HG03064 (cell line): Measurements from ENCODE around the gene NDUFS3.

Source experiments
- ATAC-seq: cut with Tn5 transposase; IDR thresholded peaks from one replicate; pipeline ENCODE4 v1.9.1; 2021; ENCODE audit warnings: low read depth; ENCODE audit not compliant: unreplicated experiment

NDUFS3 gene

DNA sequence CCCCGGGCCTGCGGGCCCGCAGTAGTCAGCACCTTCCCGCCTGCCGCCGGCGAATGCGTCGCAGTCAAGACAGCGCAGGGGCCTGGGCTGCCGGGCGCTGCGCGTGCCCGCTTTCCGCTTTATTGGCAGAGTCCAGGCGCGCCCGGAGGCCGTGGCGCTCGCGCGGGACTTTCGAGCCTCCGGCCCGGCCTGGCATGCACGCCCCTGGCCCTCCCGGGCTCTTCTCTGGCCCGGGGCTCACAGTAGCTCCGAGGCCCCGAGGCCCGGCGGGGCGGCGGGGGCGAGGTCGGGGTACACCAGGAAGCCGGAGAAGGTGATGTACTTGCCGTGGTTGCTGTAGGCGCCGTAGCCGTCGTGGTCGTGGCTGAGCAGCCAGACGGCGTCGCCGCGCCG is 10.7 kb downstream of the NDUFS3 start:
- no peak for ATAC-seq

DNA sequence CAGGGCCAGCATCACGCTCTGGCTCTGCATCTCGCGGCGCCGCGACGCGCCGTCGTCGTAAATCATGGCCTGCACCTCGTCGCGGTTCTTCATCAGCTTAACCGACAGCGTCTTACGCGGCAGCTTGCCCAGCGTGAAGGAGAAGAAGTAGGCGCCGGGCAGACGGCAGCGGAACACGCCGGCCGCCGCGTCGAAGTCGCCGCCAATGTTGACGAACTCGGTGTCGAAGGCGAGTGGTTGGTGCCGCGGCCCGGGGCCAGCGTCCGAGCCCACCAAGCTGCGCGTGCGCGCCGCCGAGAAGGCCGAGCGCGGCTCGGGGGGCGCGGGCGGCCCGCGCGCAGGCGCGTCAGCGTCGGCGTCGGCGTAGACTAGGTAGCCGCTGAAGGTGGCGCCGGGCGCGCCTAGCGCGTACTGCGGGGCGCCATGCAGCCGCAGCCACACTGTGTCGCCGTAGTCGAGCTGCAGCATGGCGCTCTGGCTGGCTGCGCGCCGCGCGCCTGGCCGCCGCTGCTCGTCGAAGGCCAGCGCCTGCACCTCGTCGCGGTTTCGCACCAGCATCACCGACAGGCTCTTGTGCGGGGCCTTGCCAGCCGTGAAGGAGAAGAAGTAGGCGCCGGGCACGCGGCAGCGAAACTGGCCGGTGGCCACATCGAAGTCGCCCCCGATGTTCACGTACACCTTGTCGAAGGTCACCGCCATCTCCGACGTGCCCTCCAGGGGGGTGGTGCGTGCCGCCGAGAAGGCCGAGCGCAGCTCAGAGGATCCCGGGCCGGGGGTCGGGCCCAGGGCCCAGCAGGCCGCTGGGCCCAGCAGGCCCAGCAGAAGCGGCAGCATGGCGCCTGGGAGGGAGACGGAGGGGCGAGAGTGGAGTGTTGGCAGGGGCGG is 11.3 kb downstream of the NDUFS3 start:
- ATAC-seq, result no peak

DNA sequence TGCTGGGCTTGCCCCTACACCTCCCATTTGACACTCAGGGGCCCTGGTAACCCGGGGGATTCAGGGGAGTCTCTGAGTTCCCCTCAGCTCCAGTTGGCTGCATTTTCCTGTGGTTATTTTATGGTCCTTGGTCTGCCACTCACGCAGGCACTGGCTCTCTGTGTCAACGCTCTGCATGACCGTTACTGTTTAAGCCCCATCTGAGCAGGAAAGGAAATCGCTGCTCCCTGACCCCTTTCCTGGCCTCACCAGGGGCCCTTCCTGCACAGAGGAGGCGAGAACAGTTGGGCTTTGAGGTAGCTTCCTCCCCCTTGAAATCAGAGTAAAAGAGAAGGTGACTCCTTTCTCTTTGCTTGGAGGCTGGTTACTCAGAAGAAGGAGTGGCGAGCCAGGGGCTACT is 12.9 kb downstream of the NDUFS3 start:
- ATAC-seq, result no peak

DNA sequence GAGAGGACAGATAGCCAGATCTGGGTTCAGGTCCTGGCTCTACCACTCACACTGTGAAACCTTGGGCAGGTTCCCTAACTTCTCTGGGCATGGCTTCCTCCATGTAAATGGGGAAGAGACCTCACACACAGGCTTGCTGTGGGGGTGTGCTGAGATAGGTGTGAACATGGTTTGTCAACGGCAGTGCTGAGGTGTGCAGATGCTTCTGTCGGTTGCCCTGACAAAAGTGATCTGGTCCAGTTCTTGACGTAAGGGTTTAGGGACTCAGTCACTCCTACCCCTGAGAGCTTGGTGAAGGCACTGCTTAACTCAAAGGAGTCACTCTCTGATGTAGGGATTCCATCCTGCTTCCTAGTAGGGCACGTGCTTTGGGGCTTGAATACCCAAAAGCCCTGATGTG is 13.4 kb downstream of the NDUFS3 start:
- no peak for ATAC-seq

DNA sequence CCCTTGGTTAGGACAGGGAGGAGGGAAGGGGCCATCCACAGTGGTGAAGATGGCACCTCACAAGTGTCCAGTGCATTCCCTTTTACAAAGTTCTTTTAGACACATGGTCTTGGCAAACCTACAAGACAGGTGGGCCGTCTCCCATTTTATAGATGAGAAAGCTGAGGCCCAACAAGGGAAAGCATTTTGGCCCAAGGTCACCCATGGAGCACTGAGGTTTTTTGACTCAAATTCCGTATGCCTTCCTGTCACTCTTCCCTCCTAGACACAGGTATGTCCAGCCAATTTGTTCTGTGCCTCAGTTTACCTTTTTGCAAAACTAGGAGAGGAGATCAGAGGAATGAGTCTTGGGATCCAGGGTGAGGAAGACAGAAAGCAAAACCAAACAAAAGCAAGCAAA is 14.1 kb downstream of the NDUFS3 start:
- ATAC-seq, result no peak

DNA sequence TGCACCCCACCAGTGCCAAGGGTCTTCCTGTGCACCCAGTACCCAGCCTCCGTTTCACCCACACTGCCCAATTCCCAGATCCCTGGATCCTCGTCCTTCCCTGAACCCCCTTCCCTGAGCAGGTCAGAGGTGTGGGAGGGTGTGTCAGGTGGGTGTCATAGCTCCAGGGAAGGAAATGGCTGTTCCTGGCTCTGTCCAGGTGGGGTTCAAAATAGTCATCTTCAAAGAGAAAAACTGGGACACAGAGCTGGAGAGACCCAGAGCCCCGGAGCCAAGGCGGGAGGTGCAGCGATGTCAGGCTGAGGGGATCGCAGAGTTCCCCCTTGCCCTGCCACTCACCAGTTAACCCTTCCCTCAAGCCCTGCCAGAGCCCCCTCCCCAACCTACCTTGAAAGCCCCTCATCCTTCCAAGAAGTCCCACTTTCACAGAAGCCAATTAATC is 14.6 kb downstream of the NDUFS3 start:
- ATAC-seq, result no peak

DNA sequence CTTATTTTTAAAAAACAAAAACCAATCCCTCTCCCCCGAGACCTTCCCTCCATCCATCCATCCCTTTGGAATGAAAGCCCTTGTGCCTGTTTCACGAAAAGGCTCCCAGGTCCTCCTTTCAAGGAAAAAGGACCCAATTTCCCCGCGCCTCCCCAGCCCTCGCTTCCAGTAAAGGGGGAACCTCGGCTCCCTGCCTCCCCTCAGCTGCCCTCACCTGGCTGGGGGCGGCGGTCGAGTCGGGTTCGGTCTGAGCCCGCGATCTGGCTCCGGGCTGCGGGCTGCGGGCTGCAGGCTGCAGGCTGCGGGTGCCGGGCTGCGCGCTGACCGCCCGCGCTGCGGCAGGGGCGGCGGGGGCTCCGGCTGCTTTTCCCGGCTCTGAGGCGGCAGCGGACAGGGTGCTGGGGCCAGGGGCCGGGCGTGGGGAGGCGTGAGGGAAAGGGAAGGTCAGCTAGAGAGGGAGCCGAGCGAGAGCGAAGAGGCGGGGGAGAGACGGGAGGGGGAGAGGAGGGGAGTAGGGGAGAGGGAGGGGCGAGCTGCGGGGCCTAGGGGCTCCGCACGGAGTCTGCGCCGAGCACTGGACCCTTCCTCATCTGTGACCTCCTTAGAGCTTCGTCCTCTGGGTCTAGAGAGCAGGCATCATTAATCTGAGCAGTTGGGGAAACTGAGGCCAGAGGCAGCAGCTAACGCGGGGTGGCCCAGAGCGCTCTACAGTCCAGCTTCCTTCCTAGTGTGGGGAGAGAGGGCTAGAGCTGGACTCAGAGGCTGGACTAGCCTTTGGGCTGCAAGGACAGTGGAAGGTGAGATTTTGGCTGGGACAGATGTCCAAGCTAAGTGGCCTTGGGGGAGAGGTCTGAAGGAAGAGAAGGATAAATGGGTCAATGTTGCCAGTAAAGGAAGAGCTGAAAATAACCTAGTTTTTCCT is 15.3 kb downstream of the NDUFS3 start, which contains the start of gene C1QTNF4:
C1QTNF4 (minus strand) TSS at position 478 of the 922 bp plus-strand sequence. CDS start 3,601 bp downstream, outside the sequence.
- ATAC-seq, result no peak

DNA sequence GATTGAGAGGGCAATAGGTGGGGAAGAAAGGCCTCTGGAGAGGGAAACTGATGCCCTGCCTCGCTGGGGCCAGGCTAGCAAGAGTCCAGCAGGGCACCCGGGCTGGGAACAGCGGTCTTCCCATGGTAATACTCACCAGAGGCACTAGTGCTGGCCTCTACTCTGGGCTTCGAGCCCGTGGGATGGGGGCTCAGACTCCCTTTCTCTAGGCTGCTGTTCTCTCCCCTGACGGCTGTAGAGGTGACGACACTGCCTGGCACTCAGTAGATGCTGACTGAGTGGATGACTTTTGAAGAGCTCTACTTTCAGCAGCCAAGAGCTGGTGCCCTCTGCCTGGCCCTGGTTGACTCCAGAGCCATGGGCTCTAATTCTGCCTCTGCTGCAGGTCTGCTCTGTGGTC is 16.2 kb downstream of the NDUFS3 start:
- ATAC-seq, result no peak

DNA sequence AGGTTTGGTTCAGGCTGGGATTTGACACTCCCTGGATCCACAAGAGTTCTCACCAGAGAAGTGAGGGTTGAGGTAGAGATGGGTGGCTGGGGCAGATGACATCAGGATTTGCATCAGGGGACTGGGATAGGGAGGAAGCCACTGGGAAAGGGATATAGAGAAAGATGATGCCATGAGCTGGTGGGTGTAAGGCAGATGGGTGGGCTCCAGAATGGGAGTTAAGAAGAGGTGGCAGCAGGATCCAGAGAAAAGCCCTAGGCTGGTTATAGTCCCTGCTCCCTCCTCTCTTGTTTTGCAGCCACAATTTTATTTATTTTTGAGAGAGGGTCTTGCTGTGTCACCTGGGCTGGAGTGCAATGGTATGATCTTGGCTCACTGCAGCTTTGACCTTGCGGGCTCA is 17.1 kb downstream of the NDUFS3 start:
- no peak for ATAC-seq

DNA sequence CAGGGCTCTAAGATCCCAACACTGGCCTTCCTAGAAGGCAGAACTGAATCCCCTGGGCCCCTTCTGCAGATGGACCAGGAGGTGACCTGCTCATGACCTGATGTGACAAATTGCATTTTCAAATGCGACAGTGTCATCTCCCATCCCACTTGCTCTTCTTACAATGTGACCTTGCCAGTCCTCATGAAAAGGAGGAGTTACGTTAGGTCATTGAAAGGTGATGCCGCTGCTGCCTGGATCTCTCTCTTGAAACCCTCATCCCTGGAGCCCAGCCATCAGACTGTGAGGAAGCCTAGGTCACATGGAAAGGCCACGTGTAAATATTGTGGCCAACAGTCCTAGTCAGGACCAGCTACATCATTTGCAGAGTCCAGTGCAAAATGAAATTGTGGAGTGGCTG is 21.0 kb downstream of the NDUFS3 start:
- ATAC-seq, result no peak

DNA sequence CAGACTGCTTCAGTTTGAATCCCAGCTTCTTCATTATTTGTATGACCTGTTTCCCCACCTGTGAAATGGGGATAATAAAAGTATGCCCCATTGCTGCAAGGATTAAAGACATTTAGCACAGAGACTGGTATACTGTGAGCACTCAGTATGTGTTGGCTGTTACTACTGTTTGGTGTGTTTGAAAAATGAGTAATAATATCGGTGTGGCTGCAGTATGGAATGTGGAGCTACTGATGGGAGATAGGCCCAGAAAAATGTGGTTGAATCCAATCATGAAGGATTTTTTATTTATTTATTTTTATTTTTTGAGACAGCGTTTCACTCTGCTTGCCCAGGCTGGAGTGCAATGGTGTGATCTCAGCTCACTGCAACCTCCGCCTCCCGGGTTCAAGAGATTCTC is 24.4 kb downstream of the NDUFS3 start:
- ATAC-seq, result no peak

DNA sequence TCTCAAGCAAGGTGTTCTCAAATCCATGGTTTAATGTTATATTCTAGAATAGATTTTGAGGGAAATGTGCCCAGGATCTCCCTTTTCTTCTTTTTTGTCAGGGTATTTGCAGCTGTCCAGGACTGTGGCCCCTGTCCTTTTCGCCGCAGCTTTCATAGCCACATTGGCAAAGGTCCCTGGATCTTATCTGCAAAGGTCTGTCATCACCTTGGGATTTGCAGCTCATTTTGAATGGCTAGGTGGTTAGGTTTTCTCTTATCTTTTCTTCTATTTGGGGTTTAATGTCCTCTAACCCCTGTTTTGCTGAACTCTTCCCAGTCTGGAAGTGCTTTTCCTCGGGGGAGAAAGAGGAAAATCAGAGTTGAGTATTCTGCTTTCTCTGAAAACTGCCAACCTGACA is 27.0 kb downstream of the NDUFS3 start:
- ATAC-seq, result no peak

DNA sequence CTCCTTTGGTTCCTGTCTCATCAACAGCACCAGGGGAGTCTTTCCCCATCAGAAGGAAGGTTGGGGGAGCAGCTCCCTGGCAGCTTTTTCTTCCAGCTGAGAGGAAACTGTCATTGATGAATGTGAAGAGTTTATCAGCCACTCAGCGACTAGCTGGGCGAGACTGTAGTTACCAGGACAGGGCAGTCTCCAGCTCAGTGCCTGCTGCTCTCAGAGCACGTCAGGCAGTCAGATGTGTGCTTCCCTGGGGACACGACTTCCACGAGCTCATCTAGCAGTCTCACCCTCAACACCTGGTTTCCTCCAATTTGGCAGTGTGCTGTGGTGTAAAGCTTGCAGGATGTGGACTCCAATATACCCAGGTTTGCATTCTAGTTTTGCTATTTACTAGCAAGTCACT is 27.9 kb downstream of the NDUFS3 start:
- ATAC-seq, result no peak

DNA sequence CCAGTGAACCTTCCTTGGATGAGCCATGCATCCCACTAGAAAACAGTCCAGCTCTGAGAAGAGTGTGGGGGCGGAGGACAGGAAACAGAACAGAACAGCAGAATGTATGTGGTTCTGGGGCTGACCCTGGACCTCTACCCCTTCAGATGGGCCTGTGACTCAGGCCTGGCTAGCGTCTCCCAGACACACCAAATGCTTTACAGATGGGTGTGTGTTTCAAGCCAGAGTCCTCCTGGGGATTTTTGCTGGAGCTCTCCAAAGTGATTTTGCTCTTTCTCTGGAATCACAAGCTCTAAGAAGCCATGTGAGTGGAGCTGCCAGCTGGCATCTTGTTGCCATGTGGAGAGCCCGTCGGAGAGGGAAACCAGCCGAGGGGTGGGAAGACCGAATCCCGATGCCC is 28.5 kb downstream of the NDUFS3 start:
- ATAC-seq, result no peak

DNA sequence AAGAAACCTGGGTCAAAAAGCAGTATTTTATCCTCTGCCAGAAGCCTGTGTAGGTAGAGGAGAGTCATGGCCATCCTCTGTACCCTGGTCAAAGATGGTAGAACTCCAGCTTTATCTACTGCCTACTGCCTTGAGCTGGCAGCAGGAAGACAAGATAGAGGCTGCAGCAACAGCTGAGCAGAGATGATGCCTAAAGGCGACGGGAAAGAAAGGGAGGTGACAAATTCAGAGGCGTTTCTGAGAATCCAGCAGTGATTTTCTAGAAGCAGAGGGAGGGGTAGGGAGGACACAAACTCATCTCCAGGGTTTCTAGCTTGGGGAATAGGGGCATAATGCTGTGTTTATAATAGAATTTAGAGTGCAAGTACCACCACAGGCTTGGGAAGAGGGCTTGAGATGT is 30.8 kb downstream of the NDUFS3 start:
- ATAC-seq, result no peak

DNA sequence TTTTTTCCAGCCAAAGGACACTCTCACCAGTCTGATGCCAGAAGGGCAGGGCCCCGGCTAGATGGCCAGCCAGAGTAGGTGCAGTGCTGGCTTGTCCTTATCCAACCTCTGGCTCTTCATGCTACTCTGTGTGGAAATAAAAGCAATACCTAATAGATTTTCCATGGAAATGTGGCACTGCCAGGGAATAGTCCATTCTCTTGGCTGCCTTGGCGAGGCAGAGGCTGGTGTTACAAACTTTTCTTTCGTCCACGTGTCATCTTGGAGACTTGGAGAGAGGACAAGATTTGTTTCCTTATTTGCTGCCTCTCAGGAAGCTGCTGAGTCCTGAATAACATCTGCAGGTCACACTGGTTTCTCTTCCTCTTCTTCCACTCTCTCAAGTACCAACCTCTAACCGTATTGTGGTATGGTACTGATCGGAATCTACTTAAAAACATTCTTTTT is 32.5 kb downstream of the NDUFS3 start:
- ATAC-seq, result no peak

DNA sequence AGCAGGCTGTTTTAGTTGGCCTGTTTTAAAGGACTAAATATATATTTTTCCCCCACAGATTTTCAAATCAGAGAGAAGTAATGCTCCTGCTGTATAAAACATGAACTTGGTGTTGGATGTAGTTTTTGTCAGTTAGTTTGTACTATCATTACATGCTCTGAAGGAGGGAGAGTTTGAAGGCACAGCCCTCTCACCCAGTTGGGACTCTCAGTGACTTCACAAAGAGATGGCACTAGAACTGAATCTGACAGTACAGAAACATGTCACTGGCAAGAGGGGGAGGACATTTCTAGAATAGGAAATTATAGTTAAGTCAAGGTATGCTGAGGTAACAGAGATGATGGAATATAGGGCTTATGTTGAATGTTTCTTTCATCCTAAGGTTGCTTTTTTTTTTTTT is 36.4 kb downstream of the NDUFS3 start:
- no peak for ATAC-seq

DNA sequence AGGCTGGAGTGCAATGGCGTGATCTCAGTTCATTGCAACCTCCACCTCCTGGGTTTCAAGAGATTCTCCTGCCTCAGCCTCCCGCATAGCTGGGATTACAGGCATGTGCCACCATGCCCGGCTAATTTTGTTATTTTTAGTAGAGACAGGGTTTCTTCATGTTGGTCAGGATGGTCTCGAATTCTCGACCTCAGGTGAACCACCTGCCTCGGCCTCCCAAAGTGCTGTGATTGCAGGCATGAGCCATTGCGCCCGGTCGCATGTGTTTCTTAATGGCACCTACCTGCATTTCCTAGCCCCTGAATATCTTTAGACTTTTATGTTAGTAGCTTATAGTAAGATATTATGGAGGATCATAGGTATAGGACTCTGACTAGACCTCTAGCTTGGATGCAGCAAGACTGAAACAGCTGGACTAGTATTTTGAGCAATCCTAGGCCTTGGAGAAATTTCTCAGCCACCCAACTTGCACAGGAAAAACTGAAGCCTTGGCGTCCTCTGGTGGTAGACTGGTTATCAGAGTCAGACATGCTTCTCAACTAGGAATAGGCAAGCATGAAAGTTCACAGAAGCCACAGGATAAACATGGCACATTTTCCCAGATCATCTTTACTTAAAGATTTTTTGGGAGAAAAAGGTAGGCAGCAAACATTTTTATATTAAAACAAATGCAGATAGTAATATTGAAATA is 38.0 kb downstream of the NDUFS3 start:
- ATAC-seq, result no peak

DNA sequence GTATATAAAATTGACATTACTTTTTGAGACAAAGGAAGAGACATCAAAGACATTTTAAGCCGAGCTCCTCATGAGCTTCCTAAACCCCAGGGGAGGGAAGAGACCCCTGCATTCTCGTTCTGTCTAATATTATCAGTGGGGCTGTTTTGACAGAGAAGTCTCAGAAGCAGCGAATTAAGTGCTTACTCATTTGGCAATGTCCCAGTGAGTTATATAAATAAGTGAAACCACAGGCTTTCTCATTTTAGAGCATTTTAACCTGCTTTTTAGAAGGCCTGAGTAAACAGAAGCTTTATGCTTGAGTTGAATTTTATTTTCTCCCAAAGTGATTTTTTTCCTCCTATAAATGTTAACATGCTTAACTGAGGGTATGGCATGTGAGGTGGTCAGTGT is 38.5 kb downstream of the NDUFS3 start:
- no peak for ATAC-seq

DNA sequence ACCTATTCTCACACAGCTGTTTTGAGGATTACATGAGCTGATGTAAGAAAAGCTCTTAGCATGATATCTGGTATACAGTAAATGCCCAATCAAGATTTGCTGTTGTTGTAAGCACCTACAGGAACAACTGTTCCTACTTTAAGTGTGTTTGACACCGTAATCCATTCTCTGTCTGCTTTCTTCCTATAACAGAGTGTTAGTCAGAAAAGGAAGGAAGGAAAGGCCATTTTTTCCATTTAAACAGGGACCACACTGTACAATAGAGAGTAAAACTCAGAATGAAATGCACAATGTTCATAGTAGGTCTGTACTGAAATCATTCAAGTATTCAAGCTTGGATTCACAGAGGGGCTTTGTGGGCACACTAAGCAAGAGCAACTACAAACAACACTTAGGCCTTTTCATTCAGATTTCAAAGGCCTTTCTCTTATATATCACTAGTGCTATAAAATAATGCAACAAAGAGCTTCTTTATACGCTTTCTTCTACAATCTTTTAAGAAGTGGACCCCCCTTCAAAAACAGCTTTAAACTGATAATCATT is 42.0 kb downstream of the NDUFS3 start:
- no peak for ATAC-seq

DNA sequence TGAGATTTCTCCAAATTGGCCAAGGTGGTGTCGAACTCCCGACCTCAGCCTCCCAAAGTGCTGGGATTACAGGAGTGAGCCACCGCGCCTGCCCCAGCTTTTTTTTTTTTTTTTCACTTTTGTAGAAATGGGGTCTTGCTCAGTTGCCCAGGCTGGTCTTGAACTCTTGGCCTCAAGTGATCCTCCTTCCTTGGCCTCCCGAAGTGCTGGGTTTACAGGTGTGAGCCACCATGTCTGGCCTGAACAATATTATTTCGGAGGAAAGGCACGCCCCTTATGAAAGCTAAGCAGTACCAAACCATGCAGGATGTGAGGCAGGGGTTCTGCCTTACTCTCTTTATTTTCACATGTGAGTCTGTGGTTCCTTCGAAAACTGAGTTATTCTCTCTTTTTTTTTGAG is 47.4 kb downstream of the NDUFS3 start:
- no peak for ATAC-seq
